ENCODE measurements around the gene OR11A1. TPM values are rescaled to one million over a fixed set of nuclear protein-coding genes. Genes with fewer than 3 reads are reported as not detected.

OR11A1 gene
- total and polyA plus RNA-seq, 11 donors = not detected

DNA sequence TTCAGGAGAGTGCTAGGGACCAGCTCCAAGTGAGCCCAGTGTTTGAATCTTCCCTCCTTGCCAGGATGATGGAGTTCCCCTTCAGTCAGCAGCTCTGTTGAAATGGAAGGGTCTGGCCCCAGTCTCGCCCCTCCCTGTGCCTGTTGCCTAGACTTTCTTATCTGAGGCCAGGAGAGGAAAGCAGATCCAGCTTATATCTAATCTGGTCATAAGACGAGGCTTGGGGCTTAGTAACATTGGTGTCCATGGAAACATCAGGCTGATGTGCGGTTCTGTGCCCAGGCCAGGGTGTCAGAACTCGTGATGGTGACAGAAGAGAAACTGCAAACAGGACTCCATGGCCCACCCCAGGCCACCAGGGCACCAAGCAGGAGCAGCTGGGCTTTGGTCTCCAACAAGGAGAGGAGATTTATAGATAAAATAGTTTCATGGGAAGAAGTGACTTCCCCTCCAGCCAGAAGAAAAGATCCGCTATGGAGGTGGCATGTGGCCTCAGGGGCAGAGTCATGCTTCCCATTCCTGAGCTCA, 21.1 kb upstream of the OR11A1 start:
- Histone ChIP-seq H3K4me1 (no peaks in the 10 kb centered on the region), H3K36me3 (no peaks in the 10 kb centered on the region), H3K4me3 (no peak overlapping the region), H3K27ac (no peak overlapping the region), H3K27me3 (peaks cover 0 to 12% (median 0%) of the 10 kb centered on the region in 9 donors), H3K9me3 (peaks cover 0 to 7% (median 0%) of the 10 kb centered on the region in 12 donors)
- DNase-seq (no peak), ATAC-seq (no peak)
- TF ChIP-seq, protein P1, sequence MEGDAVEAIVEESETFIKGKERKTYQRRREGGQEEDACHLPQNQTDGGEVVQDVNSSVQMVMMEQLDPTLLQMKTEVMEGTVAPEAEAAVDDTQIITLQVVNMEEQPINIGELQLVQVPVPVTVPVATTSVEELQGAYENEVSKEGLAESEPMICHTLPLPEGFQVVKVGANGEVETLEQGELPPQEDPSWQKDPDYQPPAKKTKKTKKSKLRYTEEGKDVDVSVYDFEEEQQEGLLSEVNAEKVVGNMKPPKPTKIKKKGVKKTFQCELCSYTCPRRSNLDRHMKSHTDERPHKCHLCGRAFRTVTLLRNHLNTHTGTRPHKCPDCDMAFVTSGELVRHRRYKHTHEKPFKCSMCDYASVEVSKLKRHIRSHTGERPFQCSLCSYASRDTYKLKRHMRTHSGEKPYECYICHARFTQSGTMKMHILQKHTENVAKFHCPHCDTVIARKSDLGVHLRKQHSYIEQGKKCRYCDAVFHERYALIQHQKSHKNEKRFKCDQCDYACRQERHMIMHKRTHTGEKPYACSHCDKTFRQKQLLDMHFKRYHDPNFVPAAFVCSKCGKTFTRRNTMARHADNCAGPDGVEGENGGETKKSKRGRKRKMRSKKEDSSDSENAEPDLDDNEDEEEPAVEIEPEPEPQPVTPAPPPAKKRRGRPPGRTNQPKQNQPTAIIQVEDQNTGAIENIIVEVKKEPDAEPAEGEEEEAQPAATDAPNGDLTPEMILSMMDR (IDR thresholded peaks at IDR 0.05) = no peak
- no peak for TF ChIP-seq POLR2A (IDR thresholded peaks at IDR 0.05)
- 38 to 73% (median 42%) methylated on average over 2 to 5 of the region's 5 CpGs for WGBS, 4 donors
- intact Hi-C loops (cut with DNase I) = no loop called here

DNA sequence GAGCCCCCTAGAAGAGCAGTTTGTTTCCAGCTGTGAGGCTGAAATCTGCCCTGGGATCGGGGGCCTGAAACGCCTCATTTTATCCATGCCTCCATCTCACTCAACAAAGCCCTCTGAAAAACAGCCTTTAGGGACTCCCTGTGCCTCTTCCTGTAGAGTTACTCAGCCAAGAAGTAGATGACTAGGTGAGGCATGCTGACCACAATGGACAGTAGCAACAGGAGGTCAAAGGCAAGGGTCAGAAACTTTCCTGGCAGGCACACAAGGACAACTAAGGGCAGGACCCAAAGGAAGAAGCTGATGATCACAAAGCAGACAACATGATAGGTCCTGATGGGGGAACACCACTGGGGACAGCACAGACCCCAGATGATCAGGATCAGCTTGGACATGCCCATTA, 18.1 kb upstream of the OR11A1 start:
- Histone ChIP-seq H3K4me3 (no peak overlapping the region), H3K27me3 (peaks cover 0 to 12% (median 0%) of the 10 kb centered on the region in 9 donors), H3K9me3 (no peaks in the 10 kb centered on the region), H3K27ac (no peak overlapping the region), H3K4me1 (no peaks in the 10 kb centered on the region), H3K36me3 (no peaks in the 10 kb centered on the region)
- intact Hi-C loops (cut with DNase I) = no loop called here
- DNase-seq (no peak), ATAC-seq (no peak)
- 34 to 83% (median 73%) methylated on average over 2 of the region's 2 CpGs for WGBS, 4 donors
- TF ChIP-seq, protein P1 (IDR thresholded peaks at IDR 0.05) = no peak
- TF ChIP-seq POLR2A (IDR thresholded peaks at IDR 0.05) = no peak

DNA sequence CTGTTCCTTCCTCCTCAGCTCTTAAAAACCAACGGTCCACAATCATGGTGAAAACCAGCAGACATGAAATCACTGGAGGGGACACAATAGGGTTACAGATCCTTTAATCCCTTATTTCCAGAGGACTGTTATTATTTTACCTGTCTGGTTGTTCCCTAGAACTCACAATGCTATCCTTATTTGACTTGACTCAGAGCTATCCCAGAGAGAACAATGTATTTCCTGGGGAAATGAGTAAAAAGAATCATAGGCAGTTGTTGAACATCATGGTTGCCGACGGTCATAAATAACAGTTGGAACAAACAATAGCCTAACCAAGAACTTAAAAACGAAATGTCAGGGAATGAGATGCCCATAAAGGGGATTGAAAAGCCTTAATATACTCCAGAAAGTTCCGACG, 9.4 kb upstream of the OR11A1 start:
- DNase-seq (no peak), ATAC-seq (no peak)
- Histone ChIP-seq H3K4me3 (no peak overlapping the region), H3K9me3 (no peaks in the 10 kb centered on the region), H3K36me3 (no peaks in the 10 kb centered on the region), H3K27me3 (peaks cover 0 to 5% (median 0%) of the 10 kb centered on the region in 9 donors), H3K4me1 (no peaks in the 10 kb centered on the region), H3K27ac (no peak overlapping the region)
- WGBS, 4 donors = 45 to 60% (median 53%) methylated on average over 6 of the region's 6 CpGs
- intact Hi-C loops (cut with DNase I) = no loop called here
- TF ChIP-seq, protein P1 (IDR thresholded peaks at IDR 0.05) = no peak
- no peak for TF ChIP-seq POLR2A (IDR thresholded peaks at IDR 0.05)

DNA sequence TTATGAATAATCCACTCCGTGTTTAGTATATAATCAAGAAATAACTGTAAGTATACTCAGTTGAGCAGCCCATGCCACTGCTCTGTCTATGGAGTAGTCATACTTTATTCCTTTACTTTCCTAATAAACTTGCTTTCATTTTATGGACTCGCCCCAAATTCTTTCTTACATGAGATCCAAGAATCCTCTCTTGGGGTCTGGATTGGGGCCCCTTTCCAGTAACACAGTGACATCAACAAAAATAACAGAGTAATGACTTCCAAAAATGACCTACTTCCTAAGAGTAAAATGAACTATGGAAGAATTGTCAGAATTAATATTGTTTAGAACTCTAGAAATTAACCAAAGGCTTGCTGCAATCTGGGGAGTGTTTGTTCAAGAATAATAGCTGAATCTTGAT, 8.9 kb upstream of the OR11A1 start:
- Histone ChIP-seq H3K36me3 (no peaks in the 10 kb centered on the region), H3K4me3 (no peak overlapping the region), H3K4me1 (no peaks in the 10 kb centered on the region), H3K9me3 (no peaks in the 10 kb centered on the region), H3K27me3 (peaks cover 0 to 5% (median 0%) of the 10 kb centered on the region in 9 donors), H3K27ac (no peak overlapping the region)
- intact Hi-C loops (cut with DNase I) = no loop called here
- WGBS, 4 donors = 77 to 86% (median 84%) methylated on average over 2 of the region's 2 CpGs
- DNase-seq (no peak), ATAC-seq (no peak)
- TF ChIP-seq POLR2A (IDR thresholded peaks at IDR 0.05) = no peak
- TF ChIP-seq, protein P1 (IDR thresholded peaks at IDR 0.05) = no peak
